ENCODE results near the gene TSPAN2.

- no peak for TF ChIP-seq CTCF (IDR thresholded peaks at IDR 0.05; ENCODE audit: insufficient read depth, low read length, poor library complexity, severe bottlenecking)
- no peak for TF ChIP-seq EZH2phosphoT487 (conservative IDR thresholded peaks at IDR 0.05; ENCODE audit: low read length)
Measured at GRCh38 chr1:115084902-115085511, 4.3 kb downstream of the TSPAN2 start.

Measured in SU-DHL-6 (cell line).